Measurements from ENCODE around the gene TPI1. TPM values are rescaled to one million over a fixed set of nuclear protein-coding genes. Genes with fewer than 3 reads are reported as not detected.

TPI1 gene
- total and polyA plus RNA-seq, 2 of the 8 experiments (the other 6 are each of a cell fraction or from before 2014, with no cell fraction given) = 910 to 3,018 TPM

- TF ChIP-seq TAF1 (IDR thresholded peaks at IDR 0.05; ENCODE audit: low read depth, low read length) = peak; percentile 39; the same call in 1 of the 2 replicates
Measured at GRCh38 chr12:6851921-6852650, 15.2 kb upstream of the TPI1 start, which contains the start of gene USP5 (continued).

Data from H1 (cell line).